Activated naive CD8-positive, alpha-beta T cell treated with anti-CD3 and anti-CD28 coated beads, Interleukin-2, amount 10 ng/mL, durations not matched to agents 7 days and 5 days (primary cell): ENCODE results near the gene SETD3. TPM values are rescaled to one million over a fixed set of nuclear protein-coding genes. Genes with fewer than 3 reads are reported as not detected.

Experiments
- ATAC-seq: fragments of 150-1000 bp; cut with Tn5 transposase; one replicate; pipeline ENCODE4 v1.10.0; 2021; ENCODE audit warnings: low read depth, moderate library complexity
- POLR2A ChIA-PET: fragments of 350-600 bp; sonication (Branson Sonifier 250); formaldehyde crosslinking; loops from one replicate; lab custom pipeline; 2021; ENCODE audit warnings: antibody characterized with exemption; lab: Charles Lee
- DNase-seq: peaks from one replicate; pipeline ENCODE4 v3.0.0; 2021
- H3K27ac Mint-ChIP-seq: one replicate; pipeline ENCODE4 v1.8.0; 2022; ENCODE audit warnings: mild to moderate bottlenecking, mixed read lengths
- H3K27me3 Mint-ChIP-seq: one replicate; pipeline ENCODE4 v1.8.0; 2022; ENCODE audit warnings: mild to moderate bottlenecking, moderate library complexity, mixed read lengths
- H3K36me3 Mint-ChIP-seq: one replicate; pipeline ENCODE4 v1.8.0; 2021; ENCODE audit warnings: mild to moderate bottlenecking, mixed read lengths
- H3K4me1 Mint-ChIP-seq: one replicate; pipeline ENCODE4 v1.8.0; 2021; ENCODE audit warnings: mixed read lengths
- H3K4me3 Mint-ChIP-seq: one replicate; pipeline ENCODE4 v1.8.0; 2022; ENCODE audit warnings: mild to moderate bottlenecking, moderate library complexity, mixed read lengths
- H3K9me3 Mint-ChIP-seq: one replicate; pipeline ENCODE4 v1.8.0; 2021; ENCODE audit warnings: mixed read lengths
- total RNA-seq, 2 experiments: library from RNA; stranded (reverse); gene quantifications; one replicate each; pipeline ENCODE4 v1.2.3, GENCODE V29; 2021

Gene SETD3
- total RNA-seq, 2 experiments from 2014 or later, result 61.9 to 64.4 TPM

DNA sequence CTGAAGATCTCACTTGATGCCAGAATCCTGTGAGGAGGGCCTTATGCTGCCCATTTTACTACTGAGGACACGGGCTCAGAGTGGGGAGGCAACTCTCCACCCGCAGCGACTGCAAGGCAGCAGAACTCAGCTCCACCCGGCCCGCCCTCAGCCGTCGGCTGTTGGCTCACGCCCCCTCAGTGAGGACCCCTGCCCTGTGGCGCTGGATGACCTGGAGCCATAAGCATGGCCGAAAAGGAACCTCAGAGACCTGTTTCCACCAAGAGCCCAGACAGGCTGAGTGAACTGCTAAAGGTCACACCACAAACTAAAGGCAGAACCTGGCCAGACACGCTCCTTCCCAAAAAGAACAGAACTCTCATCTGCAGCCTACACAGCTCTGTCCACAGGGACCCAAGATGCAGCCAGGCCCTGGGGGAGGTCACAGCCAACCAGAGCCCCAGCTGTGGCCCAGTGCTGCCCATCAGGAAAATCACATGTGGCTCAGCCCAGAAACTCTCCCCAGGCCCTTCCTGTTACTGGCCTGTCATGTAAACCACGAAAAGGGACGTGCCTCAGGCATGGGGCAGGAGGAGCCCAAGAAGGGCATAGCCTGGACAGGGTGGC is 33.4 kb upstream of the SETD3 start:
- ATAC-seq, result no peak
- Mint-ChIP-seq H3K4me3 (no peak overlapping the region), H3K27ac (no peak overlapping the region), H3K4me1 (peaks cover 1% of the 10 kb centered on the region), H3K9me3 (no peaks in the 10 kb centered on the region), H3K27me3 (no peaks in the 10 kb centered on the region), H3K36me3 (peaks cover 2% of the 10 kb centered on the region)
- DNase-seq, result no peak
- POLR2A ChIA-PET, result no interaction called here

GRCh38 chr14:99513183-99513694 is 32.6 kb upstream of the SETD3 start:
- Mint-ChIP-seq H3K9me3 (no peaks in the 10 kb centered on the region), H3K4me3 (no peak overlapping the region), H3K36me3 (peaks cover 5% of the 10 kb centered on the region), H3K4me1 (peaks cover 1% of the 10 kb centered on the region), H3K27me3 (no peaks in the 10 kb centered on the region), H3K27ac (no peak overlapping the region)
- DNase-seq (no peak), ATAC-seq (no peak)
- POLR2A ChIA-PET, result interaction anchor here (1.3 kb wide), 1 partner anchor 31 kb away, joined by 3 read pairs; no protein-coding TSS in a partner anchor

- Mint-ChIP-seq H3K36me3 (peaks cover 5% of the 10 kb centered on the region), H3K4me3 (no peak overlapping the region), H3K27ac (no peak overlapping the region), H3K27me3 (no peaks in the 10 kb centered on the region), H3K4me1 (peaks cover 1% of the 10 kb centered on the region), H3K9me3 (no peaks in the 10 kb centered on the region)
- POLR2A ChIA-PET, result interaction anchor here (1.3 kb wide), 1 partner anchor 30 kb away, joined by 3 read pairs; no protein-coding TSS in a partner anchor
- DNase-seq (no peak), ATAC-seq (no peak)
Observed at GRCh38 chr14:99512571-99513182, 32.0 kb upstream of the SETD3 start.

- H3K27ac Mint-ChIP-seq, result no peak overlapping the region
- ATAC-seq (no peak), DNase-seq (no peak)
- H3K36me3 Mint-ChIP-seq, result peaks cover 6% of the 10 kb centered on the region
- no peaks in the 10 kb centered on the region for H3K27me3 Mint-ChIP-seq
- H3K9me3 Mint-ChIP-seq, result no peaks in the 10 kb centered on the region
- POLR2A ChIA-PET, result interaction anchor here (1.3 kb wide), 1 partner anchor 29 kb away, joined by 3 read pairs; no protein-coding TSS in a partner anchor
- no peak overlapping the region for H3K4me3 Mint-ChIP-seq
- H3K4me1 Mint-ChIP-seq, result peaks cover 1% of the 10 kb centered on the region
Observed at GRCh38 chr14:99512110-99512449, 31.4 kb upstream of the SETD3 start.

DNA sequence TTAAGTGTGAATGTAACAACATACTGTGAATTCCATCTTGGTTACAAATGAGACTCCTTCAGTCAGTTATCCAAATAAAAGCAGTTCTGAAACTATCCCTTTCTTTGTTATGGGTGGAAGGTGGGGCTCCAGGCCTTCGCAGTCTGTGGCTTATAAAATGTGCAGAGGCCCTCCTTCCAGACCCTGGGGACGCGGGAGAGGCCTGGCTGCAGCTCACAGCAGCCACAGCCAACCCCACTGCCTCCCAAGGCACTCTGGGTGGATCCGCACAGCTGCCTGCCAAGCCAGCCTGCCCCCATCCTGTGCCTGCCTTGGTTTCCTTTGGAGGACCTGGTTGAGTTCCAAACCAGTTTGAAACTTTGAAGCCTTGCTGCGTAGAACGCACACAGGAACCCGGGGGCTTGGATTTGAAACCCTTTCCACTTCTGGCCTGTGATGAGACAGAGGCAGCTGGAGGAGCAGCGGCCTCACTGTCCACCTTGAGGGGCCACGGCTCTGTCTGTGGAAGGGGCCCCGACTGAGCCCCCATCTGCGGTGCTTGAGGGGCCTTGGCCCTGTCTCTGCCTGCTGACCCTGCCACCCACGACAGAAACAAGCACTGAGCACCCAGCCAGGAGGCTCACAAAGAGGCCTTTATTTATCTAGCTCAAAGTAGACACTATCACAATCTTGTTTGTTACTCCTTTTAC is 30.9 kb upstream of the SETD3 start:
- POLR2A ChIA-PET, result interaction anchor here (1.3 kb wide), 1 partner anchor 29 kb away, joined by 3 read pairs; no protein-coding TSS in a partner anchor
- H3K36me3 Mint-ChIP-seq, result peaks cover 7% of the 10 kb centered on the region
- ATAC-seq, result no peak

GRCh38 chr14:99510556-99511139 is 30.0 kb upstream of the SETD3 start:
- POLR2A ChIA-PET, result no interaction called here
- ATAC-seq, result no peak
- Mint-ChIP-seq H3K4me3 (no peak overlapping the region), H3K27me3 (no peaks in the 10 kb centered on the region), H3K9me3 (no peaks in the 10 kb centered on the region), H3K4me1 (peaks cover 1% of the 10 kb centered on the region), H3K27ac (no peak overlapping the region), H3K36me3 (peaks cover 11% of the 10 kb centered on the region)
- DNase-seq, result no peak

More for the DNA sequence above, 30.9 kb upstream of the SETD3 start:
- no peak overlapping the region for H3K4me3 Mint-ChIP-seq
- no peaks in the 10 kb centered on the region for H3K9me3 Mint-ChIP-seq
- no peaks in the 10 kb centered on the region for H3K27me3 Mint-ChIP-seq
- no peak for DNase-seq
- peaks cover 1% of the 10 kb centered on the region for H3K4me1 Mint-ChIP-seq
- no peak overlapping the region for H3K27ac Mint-ChIP-seq

- POLR2A ChIA-PET, result no interaction called here
- peaks cover 1% of the 10 kb centered on the region for H3K4me1 Mint-ChIP-seq
- DNase-seq (no peak), ATAC-seq (no peak)
- H3K27me3 Mint-ChIP-seq, result no peaks in the 10 kb centered on the region
- no peak overlapping the region for H3K4me3 Mint-ChIP-seq
- peaks cover 13% of the 10 kb centered on the region for H3K36me3 Mint-ChIP-seq
- no peaks in the 10 kb centered on the region for H3K9me3 Mint-ChIP-seq
- H3K27ac Mint-ChIP-seq, result no peak overlapping the region
Observed at GRCh38 chr14:99509871-99510555, 29.4 kb upstream of the SETD3 start.

- Mint-ChIP-seq H3K36me3 (peaks cover 19% of the 10 kb centered on the region), H3K4me1 (peaks cover 1% of the 10 kb centered on the region), H3K9me3 (no peaks in the 10 kb centered on the region), H3K4me3 (no peak overlapping the region), H3K27ac (no peak overlapping the region), H3K27me3 (no peaks in the 10 kb centered on the region)
- ATAC-seq, result no peak
- no peak for DNase-seq
- POLR2A ChIA-PET, result no interaction called here
Observed at GRCh38 chr14:99508896-99509629, 28.4 kb upstream of the SETD3 start.

- POLR2A ChIA-PET, result no interaction called here
- H3K27ac Mint-ChIP-seq, result no peak overlapping the region
- no peaks in the 10 kb centered on the region for H3K9me3 Mint-ChIP-seq
Observed at GRCh38 chr14:99507860-99508640, 27.4 kb upstream of the SETD3 start.

GRCh38 chr14:99506276-99506675 is 25.6 kb upstream of the SETD3 start:
- Mint-ChIP-seq H3K4me3 (no peak overlapping the region), H3K4me1 (no peaks in the 10 kb centered on the region), H3K9me3 (no peaks in the 10 kb centered on the region), H3K27ac (no peak overlapping the region), H3K36me3 (peaks cover 23% of the 10 kb centered on the region), H3K27me3 (no peaks in the 10 kb centered on the region)
- DNase-seq (no peak), ATAC-seq (no peak)
- POLR2A ChIA-PET, result no interaction called here

More at GRCh38 chr14:99507860-99508640, 27.4 kb upstream of the SETD3 start:
- no peak overlapping the region for H3K4me3 Mint-ChIP-seq
- no peaks in the 10 kb centered on the region for H3K27me3 Mint-ChIP-seq
- DNase-seq (no peak), ATAC-seq (no peak)
- no peaks in the 10 kb centered on the region for H3K4me1 Mint-ChIP-seq
- peaks cover 18% of the 10 kb centered on the region for H3K36me3 Mint-ChIP-seq

DNA sequence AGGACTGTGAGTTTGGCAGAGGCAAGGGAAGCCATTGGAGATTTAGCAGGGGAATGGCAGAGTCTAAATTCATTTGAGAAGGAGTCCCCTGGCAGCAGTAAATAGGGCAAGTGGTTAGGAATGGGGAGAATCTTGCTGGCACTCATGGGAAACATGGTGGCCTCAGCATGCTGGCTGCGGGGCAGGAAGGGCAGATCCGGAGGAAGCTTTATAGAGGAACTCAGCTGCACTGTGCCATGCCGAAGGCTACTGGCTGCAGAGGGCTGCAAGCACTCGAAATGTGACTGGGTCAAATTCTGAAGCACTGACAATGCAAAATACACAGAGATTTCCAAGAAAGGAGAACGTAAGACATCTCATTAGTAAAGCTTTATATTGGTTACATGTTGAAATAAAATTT is 24.4 kb upstream of the SETD3 start:
- no peak for ATAC-seq
- POLR2A ChIA-PET, result no interaction called here
- Mint-ChIP-seq H3K27me3 (no peaks in the 10 kb centered on the region), H3K36me3 (peaks cover 32% of the 10 kb centered on the region), H3K27ac (no peak overlapping the region), H3K4me1 (no peaks in the 10 kb centered on the region), H3K4me3 (no peak overlapping the region), H3K9me3 (no peaks in the 10 kb centered on the region)
- no peak for DNase-seq
